ENCODE measurements around the gene GUCD1. TPM values are rescaled to one million over a fixed set of nuclear protein-coding genes. Genes with fewer than 3 reads are reported as not detected.

Gene GUCD1
- polyA plus RNA-seq, 3 donors, result 67.1 to 85.9 (median 72.5) TPM

- Histone ChIP-seq H4K20me1 (ENCODE audit: insufficient read depth, low read length) (no peaks in the 10 kb centered on the region), H3K36me3 (replicated peaks in 1 of 2; ENCODE audit: control insufficient read depth in 1 of 2, insufficient read depth in 2 of 2, low read length in 2 of 2) (no peaks in the 10 kb centered on the region), H3K79me2 (ENCODE audit: insufficient read depth, low read length) (no peaks in the 10 kb centered on the region), H2AFZ (ENCODE audit: insufficient read depth, low read depth, low read length, poor library complexity, severe bottlenecking) (no peak overlapping the region), H3K27me3 (ENCODE audit: control insufficient read depth in 2 of 2, insufficient read depth in 2 of 2, low read length in 2 of 2) (no peaks in the 10 kb centered on the region), H3K9ac (ENCODE audit: insufficient read depth, low read length, poor library complexity, severe bottlenecking) (no peak overlapping the region), H3K9me3 (replicated peaks in 1 of 2; ENCODE audit: control insufficient read depth in 1 of 2, insufficient read depth in 1 of 2, low read length in 2 of 2) (no peaks in the 10 kb centered on the region), H3K4me3 (replicated peaks in 1 of 3; ENCODE audit: low read depth in 2 of 3, low read length in 3 of 3) (no peak overlapping the region), H3K4me2 (replicated peaks; ENCODE audit: extremely low read depth, low read length, poor library complexity, severe bottlenecking) (no peak overlapping the region), H3K4me1 (ENCODE audit: control insufficient read depth in 1 of 2, insufficient read depth in 2 of 2, low read length in 2 of 2) (peaks cover 86 to 91% of the 10 kb centered on the region in 2 donors), H3K27ac (ENCODE audit: low read depth in 1 of 2, low read length in 2 of 2) (no peak overlapping the region)
- no peak for TF ChIP-seq CTCF (IDR thresholded peaks at IDR 0.05)
- DNase-seq, result no peak
- Mint-ChIP-seq H3K27me3 (ENCODE audit: low read depth in 3 of 3) (peaks cover 0 to 6% (median 3%) of the 10 kb centered on the region in 3 donors), H3K36me3 (peaks cover 0 to 2% of the 10 kb centered on the region in 2 donors), H3K27ac (peak overlapping the region in 4 of 7 donors; percentile 70 to 97 (median 92)), H3K9me3 (peaks cover 0 to 3% (median 0%) of the 10 kb centered on the region in 7 donors), H3K4me1 (peaks cover 96% of the 10 kb centered on the region), H3K4me3 (no peak overlapping the region)
- WGBS (ENCODE audit: insufficient coverage), result 89% methylated on average over 8 of the region's 8 CpGs
- intact Hi-C loops (cut with micrococcal nuclease), result no loop called here
These were observed 40.0 kb downstream of the GUCD1 start for GRCh38 chr22:24515027-24515338.

- no peak overlapping the region for H3K27ac ChIP-seq (ENCODE audit: low read depth in 1 of 2, low read length in 2 of 2)
- peaks cover 86 to 91% of the 10 kb centered on the region in 2 donors for H3K4me1 ChIP-seq (ENCODE audit: control insufficient read depth in 1 of 2, insufficient read depth in 2 of 2, low read length in 2 of 2)
- H3K4me3 Mint-ChIP-seq, result no peak overlapping the region
- peaks cover 0 to 2% of the 10 kb centered on the region in 2 donors for H3K36me3 Mint-ChIP-seq
- no peaks in the 10 kb centered on the region for H3K9me3 ChIP-seq (replicated peaks in 1 of 2; ENCODE audit: control insufficient read depth in 1 of 2, insufficient read depth in 1 of 2, low read length in 2 of 2)
- 61% methylated on average over 12 of the region's 14 CpGs for WGBS (ENCODE audit: insufficient coverage)
- H3K4me3 ChIP-seq (replicated peaks in 1 of 3; ENCODE audit: low read depth in 2 of 3, low read length in 3 of 3), result no peak overlapping the region
- no peak overlapping the region for H2AFZ ChIP-seq (ENCODE audit: insufficient read depth, low read depth, low read length, poor library complexity, severe bottlenecking)
- no peaks in the 10 kb centered on the region for H3K79me2 ChIP-seq (ENCODE audit: insufficient read depth, low read length)
- intact Hi-C loops (cut with micrococcal nuclease), result no loop called here
- no peaks in the 10 kb centered on the region for H3K36me3 ChIP-seq (replicated peaks in 1 of 2; ENCODE audit: control insufficient read depth in 1 of 2, insufficient read depth in 2 of 2, low read length in 2 of 2)
- DNase-seq, result peak in 2 of 3 donors; percentile 43 to 81
- H3K9me3 Mint-ChIP-seq, result peaks cover 0 to 3% (median 0%) of the 10 kb centered on the region in 7 donors
- H3K27me3 ChIP-seq (ENCODE audit: control insufficient read depth in 2 of 2, insufficient read depth in 2 of 2, low read length in 2 of 2), result no peaks in the 10 kb centered on the region
- no peaks in the 10 kb centered on the region for H4K20me1 ChIP-seq (ENCODE audit: insufficient read depth, low read length)
- H3K4me2 ChIP-seq (replicated peaks; ENCODE audit: extremely low read depth, low read length, poor library complexity, severe bottlenecking), result no peak overlapping the region
- H3K4me1 Mint-ChIP-seq, result peaks cover 96% of the 10 kb centered on the region
- peaks cover 0 to 6% (median 3%) of the 10 kb centered on the region in 3 donors for H3K27me3 Mint-ChIP-seq (ENCODE audit: low read depth in 3 of 3)
- peak overlapping the region in 4 of 7 donors; percentile 70 to 97 (median 92) for H3K27ac Mint-ChIP-seq
- no peak for TF ChIP-seq CTCF (IDR thresholded peaks at IDR 0.05)
- no peak overlapping the region for H3K9ac ChIP-seq (ENCODE audit: insufficient read depth, low read length, poor library complexity, severe bottlenecking)
These were observed 40.5 kb downstream of the GUCD1 start for GRCh38 chr22:24514241-24515026.

Data from CD14-positive monocyte (primary cell).